NCI-H524 treated with DMSO at 0.1 percent for 48 hours (cell line): ENCODE data around the gene EVI2B.
"Not testable (repeated sequence)": the region's sequence is repeated elsewhere in the genome, so short reads cannot be mapped to it uniquely, and the experiment has no call there.

Experiments
- DNase-seq: peaks from one replicate; lab custom pipeline; 2025; lab: John Stamatoyannopoulos, UW

EVI2B gene

DNA sequence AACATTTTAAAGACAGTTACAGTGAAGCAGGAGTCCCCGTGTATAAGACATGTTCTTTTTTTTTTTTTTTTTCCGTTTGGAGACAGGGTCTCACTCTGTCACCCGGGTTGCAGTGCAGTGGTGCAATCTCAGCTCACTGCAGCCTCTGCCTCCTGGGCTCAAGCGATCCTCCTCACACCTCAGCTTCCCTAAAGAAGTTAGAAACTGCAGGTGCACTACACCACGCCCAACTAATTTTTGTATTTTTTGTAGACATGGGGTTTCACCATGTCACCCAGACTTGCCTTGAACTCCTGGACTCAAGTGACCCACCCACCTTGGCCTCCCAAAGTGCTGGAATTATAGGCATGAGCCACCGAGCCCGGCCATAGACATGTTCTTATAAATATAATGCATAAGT, 3.0 kb downstream of the EVI2B start:
- DNase-seq = no peak

DNA sequence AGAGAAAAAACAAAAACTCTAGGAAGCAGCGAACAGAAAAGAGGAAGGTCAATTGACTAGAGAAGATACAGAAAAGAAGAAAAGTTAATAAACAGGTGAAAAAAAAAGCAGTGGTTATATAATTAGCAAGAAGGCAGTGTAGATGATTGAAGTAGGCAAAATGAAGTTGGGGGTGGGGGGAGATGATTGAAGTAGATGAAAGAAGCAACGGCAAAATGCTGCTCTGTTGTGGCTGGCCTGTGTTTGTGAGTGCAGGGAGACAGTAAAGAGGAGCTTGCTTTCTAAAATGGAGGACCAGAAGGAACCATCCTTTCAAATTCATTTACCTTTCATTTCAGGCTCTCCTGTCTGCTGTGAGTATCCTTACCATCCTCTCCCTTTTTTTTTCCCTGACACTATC, 3.6 kb downstream of the EVI2B start:
- no peak for DNase-seq

DNA sequence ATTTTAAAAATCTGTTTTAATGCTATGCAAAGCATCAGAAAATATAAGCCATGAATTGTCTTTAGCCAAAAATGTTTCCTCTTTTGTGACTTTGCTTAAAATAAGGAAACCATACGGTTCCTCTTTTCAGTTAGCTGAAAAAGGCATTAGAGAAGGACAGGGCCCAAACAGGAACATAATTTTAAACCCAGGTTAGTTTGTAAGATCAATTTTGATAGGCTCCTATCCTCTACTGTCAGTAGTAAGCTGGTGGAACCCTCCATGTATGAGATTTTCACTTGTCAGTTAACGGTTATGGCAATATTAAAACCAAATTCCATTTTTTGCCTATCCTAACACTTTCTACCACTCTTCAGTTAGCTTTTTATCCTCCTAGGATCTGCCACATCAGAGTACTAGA, 4.3 kb downstream of the EVI2B start:
- DNase-seq = no peak

DNA sequence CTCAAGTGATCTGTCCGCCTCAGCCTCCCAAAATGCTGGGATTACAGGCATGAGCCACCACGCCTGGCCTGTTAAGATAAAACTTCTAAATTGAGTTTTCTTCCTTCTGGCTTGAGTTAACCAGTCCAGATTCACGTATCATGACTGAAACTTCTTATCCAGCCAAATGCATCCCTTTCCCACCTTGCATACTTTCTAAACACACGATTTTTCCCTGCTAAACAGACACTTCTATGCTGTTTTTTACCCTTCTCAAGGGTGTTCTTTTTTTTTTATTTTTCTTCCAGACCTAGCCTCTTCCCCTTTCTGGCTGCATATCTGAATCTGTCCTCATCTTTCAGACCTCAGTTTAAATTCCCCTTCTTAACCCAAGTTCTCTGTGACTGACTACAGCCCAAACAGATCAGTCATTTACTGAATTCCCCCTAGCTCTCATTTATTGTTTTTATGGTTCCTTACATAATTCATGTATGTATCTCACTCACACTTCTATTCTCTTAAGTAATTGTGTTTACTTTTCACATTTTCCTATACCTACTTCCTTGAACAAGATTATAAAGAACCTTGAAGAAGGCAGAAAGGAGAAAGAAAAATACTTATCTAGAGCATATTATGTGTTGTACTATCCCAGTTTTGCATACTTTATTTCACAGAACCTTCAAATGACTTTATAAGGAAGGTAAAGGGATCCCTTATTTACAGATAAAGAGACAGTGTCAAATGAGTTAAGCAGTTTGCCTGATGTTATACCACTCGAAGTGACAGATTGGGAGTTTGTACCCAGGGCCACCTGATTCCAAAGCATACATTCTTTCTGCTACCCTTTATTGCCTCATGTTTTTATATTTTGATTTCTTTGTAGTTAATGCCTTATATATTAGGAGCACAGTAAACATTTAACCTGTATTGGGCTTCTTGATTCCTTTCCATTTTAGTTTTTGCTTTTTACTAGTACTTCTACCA, 5.2 kb downstream of the EVI2B start:
- DNase-seq = no peak

DNA sequence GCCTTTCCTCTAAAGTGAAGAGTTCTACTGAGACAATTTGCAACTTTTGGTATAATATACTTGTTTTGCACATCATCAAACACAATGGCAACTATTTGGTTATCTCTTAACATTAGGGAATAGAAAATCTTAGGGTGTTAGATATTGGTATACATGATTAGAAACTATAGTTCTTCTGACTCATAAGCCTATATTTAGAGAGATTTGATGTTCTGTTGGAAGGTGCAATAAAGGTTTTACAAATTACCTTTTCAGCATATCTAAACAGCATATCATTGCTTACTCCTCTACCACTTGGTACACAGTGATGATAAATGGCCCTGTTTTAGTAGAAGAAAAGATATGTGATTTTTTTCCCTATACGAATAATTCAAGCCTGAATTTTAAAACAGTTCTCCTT, 6.2 kb downstream of the EVI2B start:
- no peak for DNase-seq

DNA sequence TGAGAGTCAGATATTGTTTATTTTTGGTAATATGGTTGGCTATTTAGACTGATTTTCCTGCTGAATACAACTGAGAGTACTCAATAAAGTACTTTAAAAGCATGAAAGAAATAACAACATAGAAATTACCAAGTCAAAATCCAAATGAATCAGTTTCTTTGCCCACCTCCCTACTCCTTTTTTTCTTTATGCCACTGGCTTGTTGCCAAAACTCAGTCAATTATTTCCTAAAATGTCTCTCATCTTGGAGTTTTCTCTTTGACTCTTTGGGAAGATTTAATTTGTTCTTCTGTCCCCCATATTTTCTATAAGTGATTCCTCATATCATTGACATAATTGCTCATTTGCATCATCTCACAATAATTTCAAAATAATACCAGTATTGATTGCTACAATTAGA, 14.2 kb downstream of the EVI2B start:
- DNase-seq = no peak

DNA sequence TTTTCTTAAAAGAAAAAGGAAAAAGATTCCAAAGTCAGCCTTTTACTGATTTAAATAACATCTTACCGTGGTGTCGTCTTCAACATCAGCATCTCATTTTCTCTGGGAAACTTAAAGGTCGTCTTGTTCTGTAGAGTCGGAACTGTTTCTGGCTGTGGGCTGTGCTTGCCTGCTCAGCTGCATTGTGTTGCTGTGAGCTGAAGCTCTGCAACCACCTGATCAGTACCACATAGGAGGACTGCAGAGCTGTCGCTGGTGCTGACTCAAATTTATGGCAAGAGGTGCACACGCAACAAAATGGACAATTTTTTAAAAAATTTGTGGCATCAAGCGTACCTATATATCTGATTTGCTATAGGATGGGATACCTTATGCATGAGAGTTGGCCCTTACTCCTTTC, 16.8 kb downstream of the EVI2B start, which contains the start of gene OMG:
OMG (minus strand) TSS at position 150 of the 400 bp plus-strand sequence. CDS start 908 bp downstream, outside the sequence.
- no peak for DNase-seq

DNA sequence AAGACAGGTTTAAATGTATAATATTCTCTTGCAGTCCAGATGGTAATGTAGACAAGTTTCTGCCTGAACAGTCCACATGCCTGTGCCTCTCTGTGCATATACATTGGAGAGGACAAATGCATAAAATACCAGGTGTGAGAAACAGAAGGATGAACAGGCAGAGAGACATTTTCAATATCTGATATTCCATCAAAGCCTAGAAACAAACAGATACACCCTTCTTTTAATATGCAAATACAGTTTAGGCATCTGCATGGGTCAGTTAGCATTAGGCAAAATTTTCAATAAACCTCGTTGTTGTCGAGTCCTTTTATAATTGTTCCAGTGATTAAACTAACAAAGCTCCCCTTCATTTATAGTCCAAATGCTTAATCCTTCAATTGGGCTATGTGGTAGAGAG, 17.7 kb downstream of the EVI2B start:
- no peak for DNase-seq

DNA sequence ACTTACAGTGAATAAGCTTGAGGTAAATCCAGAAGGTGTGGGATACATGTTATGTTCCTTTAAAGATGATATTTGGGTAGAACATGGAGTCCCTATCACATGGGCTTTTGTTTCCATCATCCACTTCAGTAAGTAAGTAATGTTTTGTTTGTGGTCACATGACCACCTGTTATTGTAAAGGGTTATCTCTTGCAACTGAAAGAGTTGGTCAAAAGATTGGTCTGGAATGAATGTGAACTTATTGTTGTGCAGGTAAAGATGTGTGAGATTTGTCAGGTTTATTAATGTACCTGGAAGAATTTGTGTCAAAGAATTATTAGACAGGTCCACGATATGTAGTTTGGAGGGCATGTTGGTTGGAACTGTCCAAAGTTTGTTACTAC, 18.4 kb downstream of the EVI2B start:
- DNase-seq = no peak

DNA sequence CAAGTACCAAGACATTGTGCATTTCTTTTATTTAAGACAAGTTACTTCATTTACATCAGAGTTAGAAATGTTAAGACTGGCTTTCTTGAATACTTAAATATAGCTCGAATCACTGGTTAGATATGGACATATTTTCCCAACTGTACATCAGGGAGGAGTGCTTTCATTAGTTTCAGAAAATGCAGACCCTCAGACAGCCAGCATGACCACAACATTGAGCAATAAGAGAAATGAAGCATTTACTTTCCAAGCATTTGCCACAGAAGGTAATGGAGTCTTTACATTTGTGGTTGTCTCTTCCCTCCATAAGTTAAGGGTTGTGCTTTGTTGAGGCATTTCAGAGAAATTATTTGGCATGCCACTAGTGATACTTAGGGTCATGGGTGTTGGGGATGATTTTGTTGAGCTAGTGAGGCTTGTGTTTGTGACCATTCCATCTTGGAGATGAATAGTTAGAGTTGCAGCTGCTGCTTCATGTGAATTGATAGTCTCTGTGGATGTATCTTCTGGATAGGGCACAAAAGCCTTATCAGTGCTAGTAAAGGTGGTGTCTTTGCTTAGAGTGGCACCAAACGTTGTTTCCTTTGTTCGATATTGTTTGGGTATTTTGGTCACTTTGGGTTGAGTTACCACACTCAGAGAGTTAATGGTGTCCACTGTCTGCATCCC, 18.9 kb downstream of the EVI2B start:
- no peak for DNase-seq

DNA sequence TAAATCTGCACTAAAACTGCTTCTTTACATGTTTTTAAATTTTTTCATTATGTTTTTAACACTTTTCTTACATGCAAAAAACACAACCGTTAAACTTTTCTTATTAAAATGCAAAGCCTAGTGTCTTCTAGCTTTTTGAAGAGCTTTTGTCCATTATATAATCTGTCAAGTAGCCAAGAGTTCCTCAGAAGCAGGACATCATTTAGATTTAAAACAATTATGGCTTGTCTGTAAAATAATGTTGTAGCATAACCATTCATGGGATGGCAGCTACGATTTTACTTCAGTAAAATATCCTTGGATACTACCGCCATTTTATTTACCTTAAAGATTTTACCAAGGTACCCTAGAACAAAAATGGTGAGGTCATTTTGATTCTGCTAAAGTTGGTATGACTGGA, 19.6 kb downstream of the EVI2B start:
- DNase-seq = no peak

DNA sequence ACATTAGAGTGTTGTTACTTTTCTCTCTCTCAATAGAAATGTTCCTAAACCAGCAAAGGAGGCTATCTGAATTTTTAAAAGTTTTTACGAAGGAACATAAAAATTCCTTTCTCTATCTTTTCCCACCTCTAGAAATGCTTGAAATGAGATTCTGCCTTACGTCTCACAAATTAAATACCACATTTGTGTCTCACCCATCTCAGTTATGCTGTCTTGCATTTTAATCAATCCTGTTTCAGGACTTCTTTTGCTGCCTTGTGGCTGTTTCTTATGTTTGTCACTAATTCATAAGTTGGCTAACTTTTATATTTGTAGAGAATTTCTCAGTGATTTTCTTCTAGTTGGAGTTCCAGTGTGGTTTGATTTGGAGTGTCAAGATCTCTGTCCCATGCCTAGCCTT, 20.3 kb downstream of the EVI2B start:
- no peak for DNase-seq

DNA sequence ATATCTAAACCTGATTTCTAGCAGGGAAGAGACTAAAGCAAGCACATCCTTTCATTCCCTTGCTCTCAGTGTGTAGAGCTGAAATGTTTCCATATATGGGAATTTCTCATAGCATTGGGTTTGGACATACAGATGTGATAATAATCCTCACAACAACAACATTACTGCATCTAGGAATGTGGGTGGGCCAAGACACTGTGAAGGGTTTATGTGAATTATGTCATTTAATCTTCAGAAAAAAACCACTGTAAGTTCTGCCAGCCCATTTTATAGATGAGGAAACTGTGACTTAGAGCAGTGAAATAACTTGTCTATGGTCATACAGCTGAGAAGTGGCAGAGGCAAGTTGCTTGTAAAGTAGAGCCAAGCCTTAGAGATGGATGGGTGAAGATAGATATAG, 22.0 kb downstream of the EVI2B start:
- no peak for DNase-seq

DNA sequence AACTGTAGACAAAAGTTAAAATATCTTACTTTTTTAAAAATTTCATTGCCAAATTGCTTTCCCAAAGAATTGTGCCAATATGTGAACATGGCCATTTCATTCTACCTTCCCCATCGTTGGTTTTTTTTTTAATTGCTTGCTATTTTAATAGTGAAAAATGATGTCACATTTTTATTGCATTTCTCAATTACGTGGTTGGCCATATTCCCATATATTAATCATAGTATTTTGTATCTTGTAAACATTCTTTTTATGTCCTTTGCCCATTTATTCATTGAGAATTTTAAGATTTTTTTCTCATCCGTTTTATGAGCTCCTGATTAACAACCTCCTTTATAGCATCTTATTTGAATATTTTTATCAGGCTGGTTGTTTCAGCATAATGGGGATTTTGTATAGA, 24.1 kb downstream of the EVI2B start:
- no peak for DNase-seq

DNA sequence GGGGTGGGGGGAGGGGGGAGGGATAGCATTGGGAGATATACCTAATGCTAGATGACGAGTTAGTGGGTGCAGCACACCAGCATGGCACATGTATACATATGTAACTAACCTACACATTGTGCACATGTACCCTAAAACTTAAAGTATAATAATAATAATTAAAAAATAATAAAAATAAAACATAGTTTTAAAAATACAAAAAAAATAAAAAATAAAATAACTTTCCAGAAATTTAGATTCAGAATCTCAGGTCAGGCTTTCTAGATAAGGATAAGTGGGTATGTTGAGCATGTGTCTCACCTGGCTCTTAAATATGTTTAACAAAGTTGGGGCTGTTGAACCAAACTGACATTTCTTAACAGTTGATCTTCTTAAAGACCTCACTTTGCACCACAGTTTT, 25.9 kb downstream of the EVI2B start:
- DNase-seq = not testable (repeated sequence)

DNA sequence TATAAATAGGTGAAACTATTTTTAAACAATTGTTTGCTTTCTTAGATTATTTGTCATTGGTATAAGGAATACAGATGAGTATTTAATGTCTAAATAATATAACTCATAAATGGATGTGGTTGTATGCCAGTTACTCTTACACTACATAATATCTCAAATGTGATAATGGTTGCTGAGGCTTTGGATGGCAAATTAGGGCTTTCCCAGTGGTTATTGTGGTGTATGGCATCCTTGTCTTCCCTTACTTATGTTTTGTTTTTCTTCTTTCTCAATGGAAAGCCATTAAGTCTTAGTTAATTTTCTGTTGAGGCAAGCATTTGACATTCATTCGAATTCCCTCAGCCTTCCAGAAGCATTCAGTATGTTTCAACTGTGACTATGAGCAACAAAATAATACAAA, 27.3 kb downstream of the EVI2B start:
- no peak for DNase-seq

DNA sequence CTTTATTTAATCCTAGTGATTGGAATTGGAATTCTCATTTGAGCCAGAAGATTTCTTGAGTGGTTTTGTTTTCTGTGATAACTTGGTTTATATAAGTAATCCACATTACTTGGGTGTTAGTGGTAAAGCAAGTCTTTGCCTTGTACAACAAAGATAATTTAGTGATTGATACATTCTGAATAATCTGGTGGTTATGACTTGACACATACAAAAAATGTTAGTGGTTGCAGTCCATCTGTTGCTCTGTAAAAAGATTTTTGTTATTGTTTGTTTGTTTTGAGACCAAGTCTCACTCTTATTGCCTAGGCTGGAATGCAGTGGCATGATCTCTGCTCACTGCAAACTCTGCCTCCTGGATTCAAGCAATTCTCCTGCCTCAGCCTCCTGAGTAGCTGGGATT, 30.0 kb downstream of the EVI2B start:
- no peak for DNase-seq

DNA sequence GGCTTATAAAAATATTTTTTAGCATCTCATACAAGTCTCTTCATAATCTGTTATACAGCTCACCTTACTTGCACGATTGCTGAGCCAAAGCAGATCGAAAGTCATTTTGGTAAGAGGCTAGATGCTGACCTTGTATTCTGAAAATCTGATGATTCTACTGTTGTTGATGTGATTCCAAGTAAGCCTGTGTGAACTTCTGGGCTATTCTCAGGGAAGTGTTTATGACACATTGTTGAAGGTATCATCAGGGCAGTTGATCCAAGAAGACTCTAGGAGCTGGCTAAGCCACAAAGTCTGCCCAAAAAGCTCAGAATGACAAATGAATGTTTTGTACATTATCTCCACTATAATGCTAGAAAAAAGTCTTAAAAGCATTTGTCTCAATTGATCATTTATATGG, 32.8 kb downstream of the EVI2B start:
- no peak for DNase-seq

DNA sequence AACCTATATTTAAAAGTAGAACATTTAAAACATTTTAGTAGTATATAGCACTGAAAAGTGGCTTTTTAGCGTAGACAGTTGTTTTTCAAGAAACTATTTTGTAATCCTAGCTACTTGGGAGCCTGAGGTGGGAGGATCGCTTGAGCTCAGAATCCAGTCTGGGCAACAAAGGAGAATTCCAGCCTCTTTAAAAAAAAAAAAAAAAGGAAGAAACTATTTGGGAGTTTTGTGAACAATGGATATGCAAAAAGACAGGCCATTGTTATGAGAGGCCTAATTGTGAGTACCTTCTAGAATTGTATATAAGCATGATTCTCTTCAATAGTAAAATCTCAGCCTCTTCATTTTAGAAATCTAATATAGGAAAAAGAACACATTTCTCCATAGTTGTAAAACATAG, 34.5 kb downstream of the EVI2B start:
- DNase-seq = no peak

DNA sequence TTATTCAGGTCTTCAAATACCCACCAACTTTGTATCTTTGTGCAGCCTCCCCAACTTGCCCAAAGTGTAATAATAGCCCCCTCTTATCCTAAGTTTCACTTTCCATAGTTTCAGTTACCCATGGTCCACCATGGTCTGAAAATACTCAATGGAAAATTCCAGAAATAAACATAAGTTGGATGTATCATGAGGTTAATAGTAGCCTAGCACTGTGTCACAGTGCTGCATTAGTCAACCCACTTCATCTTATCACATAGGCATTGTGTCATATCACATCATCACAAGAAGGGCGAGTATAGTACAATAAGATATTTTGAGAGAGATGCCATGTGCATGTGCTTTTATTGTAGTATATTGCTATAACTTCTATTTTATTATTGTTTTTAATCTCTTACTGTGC, 38.7 kb downstream of the EVI2B start:
- no peak for DNase-seq

DNA sequence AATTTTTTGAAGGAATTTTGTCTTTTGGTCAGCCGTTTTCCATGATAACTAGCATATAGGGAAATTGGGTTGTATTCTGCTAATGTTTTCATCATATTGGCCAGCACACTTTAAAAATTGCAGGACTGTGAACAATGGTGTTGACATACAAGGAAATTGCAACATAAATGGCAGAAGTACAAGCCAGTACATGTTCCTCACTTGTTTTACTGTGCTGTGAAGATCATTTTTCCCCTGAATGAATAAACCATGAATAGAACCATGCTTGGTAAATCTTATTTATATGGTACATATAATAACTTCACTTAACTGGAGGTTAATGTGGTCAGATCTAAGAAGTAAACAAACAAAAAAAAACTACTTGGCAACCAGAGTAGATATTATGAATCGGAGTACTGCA, 39.6 kb downstream of the EVI2B start:
- DNase-seq = no peak

DNA sequence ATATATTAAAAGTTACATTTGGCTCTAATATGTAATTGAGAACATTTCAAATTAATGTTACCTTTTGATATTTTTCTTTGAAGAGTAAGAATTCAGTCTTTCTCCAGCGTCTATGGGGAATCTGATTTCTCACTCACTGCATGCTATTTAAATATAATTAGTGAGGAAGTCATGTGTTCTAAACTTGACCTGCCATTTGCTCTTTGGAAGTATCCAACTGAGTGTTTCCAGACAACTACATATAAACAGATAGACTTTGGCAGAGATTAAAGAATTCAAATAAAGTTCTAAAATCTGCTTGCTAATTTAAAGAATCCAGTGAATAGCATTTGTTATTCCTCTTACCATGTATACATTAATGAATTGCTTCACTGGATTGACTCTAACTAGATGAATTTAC, 40.3 kb downstream of the EVI2B start:
- DNase-seq = no peak

DNA sequence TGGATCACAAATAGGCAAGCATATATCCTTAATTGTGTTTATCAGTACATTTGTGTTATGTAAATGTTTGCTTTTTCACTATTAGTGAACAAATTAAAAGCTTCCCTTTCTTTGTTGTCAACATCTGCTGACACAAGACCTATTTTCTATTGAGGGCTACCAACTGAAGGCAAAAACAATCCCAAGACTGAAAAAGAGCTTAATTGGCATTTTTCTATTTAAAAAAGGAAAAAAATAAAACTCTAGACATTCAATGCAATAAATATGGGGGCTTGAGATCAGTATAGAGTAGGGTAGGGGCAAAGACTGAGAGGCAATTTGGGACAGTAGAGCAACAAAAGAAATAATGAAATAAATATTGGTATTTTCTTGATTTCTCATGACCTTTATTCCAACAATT, 41.1 kb downstream of the EVI2B start:
- no peak for DNase-seq

DNA sequence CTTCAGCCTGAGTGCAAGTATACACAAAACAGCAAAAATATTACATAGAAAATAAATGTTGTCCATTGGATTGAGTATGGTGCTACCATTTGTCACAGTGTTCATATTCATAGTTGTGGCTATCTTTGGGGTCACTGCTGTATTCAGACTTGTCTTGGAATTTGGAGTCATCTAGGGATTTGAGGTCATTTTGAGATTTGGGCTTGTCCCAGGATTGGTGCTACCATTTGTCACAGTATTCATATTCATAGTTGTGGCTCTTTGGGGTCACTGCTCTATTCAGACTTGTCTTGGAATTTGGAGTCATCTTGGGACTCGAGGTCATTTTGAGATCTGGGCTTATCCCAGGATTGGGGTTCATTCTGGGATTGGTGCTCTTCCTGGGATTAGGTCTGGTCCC, 41.6 kb downstream of the EVI2B start:
- DNase-seq = no peak
